NCI-H345 (cell line): ENCODE data around the gene PPP1R9A.

Source experiments
- DNase-seq: peaks from one replicate; lab custom pipeline; 2025; lab: John Stamatoyannopoulos, UW

Gene PPP1R9A

GRCh38 chr7:95205665-95206225 is 298.4 kb downstream of the PPP1R9A start:
- DNase-seq, result no peak

GRCh38 chr7:95209276-95209675 is 301.9 kb downstream of the PPP1R9A start:
- no peak for DNase-seq

GRCh38 chr7:95209788-95210187 is 302.4 kb downstream of the PPP1R9A start:
- no peak for DNase-seq

- DNase-seq, result no peak
Observed at GRCh38 chr7:95213148-95213547, 305.8 kb downstream of the PPP1R9A start.

- no peak for DNase-seq
Observed at GRCh38 chr7:95213809-95214492, 306.6 kb downstream of the PPP1R9A start.

- DNase-seq, result no peak
Observed at GRCh38 chr7:95219721-95220120, 312.3 kb downstream of the PPP1R9A start.

- DNase-seq, result no peak
Observed at GRCh38 chr7:95220328-95220727, 312.9 kb downstream of the PPP1R9A start.

GRCh38 chr7:95225301-95225700 is 317.9 kb downstream of the PPP1R9A start:
- DNase-seq, result no peak

GRCh38 chr7:95229301-95229700 is 321.9 kb downstream of the PPP1R9A start:
- DNase-seq, result no peak

- no peak for DNase-seq
Observed at GRCh38 chr7:95238252-95238943, 331.0 kb downstream of the PPP1R9A start.

- DNase-seq, result no peak
Observed at GRCh38 chr7:95240921-95241320, 333.5 kb downstream of the PPP1R9A start.

GRCh38 chr7:95242266-95242665 is 334.9 kb downstream of the PPP1R9A start:
- no peak for DNase-seq

GRCh38 chr7:95244616-95245015 is 337.2 kb downstream of the PPP1R9A start:
- no peak for DNase-seq

- DNase-seq, result no peak
Observed at GRCh38 chr7:95245828-95246500, 338.6 kb downstream of the PPP1R9A start.

- DNase-seq, result peak; percentile 80
Observed at GRCh38 chr7:95246831-95247370, 339.5 kb downstream of the PPP1R9A start.

- DNase-seq, result no peak
Observed at GRCh38 chr7:95250571-95250970, 343.2 kb downstream of the PPP1R9A start.

- DNase-seq, result no peak
Observed at GRCh38 chr7:95251966-95252365, 344.6 kb downstream of the PPP1R9A start.

GRCh38 chr7:95253986-95254385 is 346.6 kb downstream of the PPP1R9A start:
- no peak for DNase-seq

- no peak for DNase-seq
Observed at GRCh38 chr7:95255691-95256090, 348.3 kb downstream of the PPP1R9A start.

- no peak for DNase-seq
Observed at GRCh38 chr7:95261895-95262415, 354.6 kb downstream of the PPP1R9A start.

GRCh38 chr7:95262875-95263274 is 355.5 kb downstream of the PPP1R9A start:
- no peak for DNase-seq

GRCh38 chr7:95263785-95264362 is 356.5 kb downstream of the PPP1R9A start:
- no peak for DNase-seq
